NT2/D1 (cell line): ENCODE results near the gene SMIM12.

ENCODE experiments used
- YY1 ChIP-seq: IDR thresholded peaks from 2 replicates; pipeline ENCODE4 v1.6.1; 2011; ENCODE audit not compliant: insufficient read length, insufficient read depth
- ZNF274 ChIP-seq: IDR thresholded peaks from 2 replicates; pipeline ENCODE4 v1.6.1; 2011; ENCODE audit warnings: mild to moderate bottlenecking, low read depth, low read length

- TF ChIP-seq ZNF274 (no peak), YY1 (no peak)
Observed at GRCh38 chr1:34863501-34863900, 4.0 kb upstream of the SMIM12 start.
